NCI-H1694 treated with DMSO at 0.1 percent for 48 hours (cell line): ENCODE results near the gene MEOX2.

Experiments used
- DNase-seq: peaks from one replicate; lab custom pipeline; 2025; lab: John Stamatoyannopoulos, UW

Gene MEOX2

GRCh38 chr7:15681186-15681585 is 5.3 kb downstream of the MEOX2 start:
- DNase-seq: no peak

GRCh38 chr7:15680446-15680845 is 6.0 kb downstream of the MEOX2 start:
- DNase-seq: no peak

DNA sequence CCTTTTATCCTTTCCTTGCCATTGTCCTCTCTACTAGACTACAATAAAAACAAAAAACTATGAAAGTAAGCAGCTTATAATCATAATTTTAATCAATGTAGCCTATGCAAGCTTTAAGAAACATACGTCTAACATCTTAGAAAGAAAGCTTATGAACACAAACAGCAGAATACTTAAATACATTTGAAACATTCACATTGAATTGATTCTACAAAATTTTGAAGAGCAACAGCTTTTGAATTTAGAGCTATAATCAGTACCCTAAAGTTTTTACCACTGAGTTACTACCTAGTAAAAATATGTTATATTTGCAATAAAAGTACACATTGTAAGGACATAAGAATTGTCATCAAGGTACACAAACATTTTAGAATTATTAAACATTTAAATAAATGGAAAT is 7.2 kb downstream of the MEOX2 start:
- DNase-seq: no peak

DNA sequence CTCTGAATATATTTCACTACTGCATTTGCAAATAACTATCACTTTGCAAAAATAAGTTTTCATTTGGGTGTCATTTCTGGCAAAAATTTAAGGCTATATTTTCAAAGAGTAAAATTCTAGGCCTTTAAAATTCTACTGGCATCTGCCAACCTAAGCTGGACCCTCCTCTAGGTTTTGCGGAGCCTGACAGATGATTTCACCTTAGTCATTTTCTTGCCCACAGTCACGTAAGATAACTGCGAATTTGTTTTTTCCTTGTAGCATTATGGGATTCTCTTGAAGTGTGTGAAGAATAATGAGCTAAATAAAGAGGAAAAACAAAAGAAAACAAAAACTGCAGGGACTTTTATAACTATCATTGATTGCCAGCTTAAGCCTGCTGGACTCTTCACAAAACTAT is 7.8 kb downstream of the MEOX2 start:
- DNase-seq: no peak

DNA sequence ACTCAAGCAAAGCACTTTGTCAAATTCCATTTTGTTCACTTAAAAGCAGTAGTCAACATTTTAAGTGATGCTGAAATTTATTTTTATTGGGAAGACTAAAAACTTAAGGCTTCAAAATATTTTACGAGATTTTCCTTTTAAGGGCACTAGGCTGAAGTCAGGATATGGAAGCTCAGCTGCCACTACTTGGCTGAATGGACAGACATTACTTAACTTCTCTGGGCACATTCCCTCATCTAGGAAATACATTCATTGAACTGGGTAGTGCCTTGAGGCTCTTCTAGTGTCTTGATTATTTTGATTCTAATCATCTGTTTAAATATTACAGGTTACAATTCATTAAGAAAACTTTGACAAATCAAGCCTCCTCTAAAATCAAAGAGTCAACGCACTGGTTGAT is 11.1 kb downstream of the MEOX2 start:
- no peak for DNase-seq

GRCh38 chr7:15674586-15674985 is 11.9 kb downstream of the MEOX2 start:
- no peak for DNase-seq

GRCh38 chr7:15669443-15670090 is 16.9 kb downstream of the MEOX2 start:
- DNase-seq: no peak

DNA sequence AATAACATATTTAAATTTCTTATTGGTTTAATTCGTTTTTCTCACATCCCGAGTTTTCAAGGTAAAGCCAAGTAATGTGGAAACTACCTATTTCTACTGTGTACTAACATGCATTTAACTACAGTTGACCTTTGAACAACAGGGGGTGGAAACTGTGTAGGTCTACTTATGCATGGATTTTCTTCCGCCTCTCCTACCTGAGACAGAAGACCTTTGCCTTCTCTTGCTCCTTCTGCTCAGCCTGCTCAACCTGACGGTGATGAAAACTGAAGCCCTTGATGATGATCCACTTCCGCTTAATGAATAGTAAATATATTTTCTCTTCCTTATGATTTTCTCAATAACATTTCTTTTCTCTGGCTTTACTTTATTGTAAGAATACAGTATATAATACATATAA is 18.5 kb downstream of the MEOX2 start:
- DNase-seq: no peak

DNA sequence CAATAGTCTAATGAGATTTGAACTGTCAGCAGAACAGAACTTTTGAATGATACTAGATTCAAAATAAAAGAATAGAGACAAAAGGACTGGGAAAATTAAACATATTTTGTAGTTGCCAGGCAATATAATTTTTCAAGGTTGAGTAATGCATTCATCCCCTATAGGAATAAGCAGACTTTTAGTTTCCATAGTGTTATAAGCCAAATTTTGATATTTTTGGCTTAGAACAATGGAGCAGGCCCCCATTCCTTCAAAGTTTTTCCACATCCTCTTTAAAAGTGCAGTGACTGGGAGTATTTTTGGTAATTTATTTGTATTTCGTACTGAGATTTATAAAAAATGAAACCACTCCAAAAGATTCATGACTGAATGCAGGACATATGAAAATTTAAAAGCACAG is 24.0 kb downstream of the MEOX2 start:
- DNase-seq: no peak

GRCh38 chr7:15658247-15658646 is 28.2 kb downstream of the MEOX2 start:
- no peak for DNase-seq

DNA sequence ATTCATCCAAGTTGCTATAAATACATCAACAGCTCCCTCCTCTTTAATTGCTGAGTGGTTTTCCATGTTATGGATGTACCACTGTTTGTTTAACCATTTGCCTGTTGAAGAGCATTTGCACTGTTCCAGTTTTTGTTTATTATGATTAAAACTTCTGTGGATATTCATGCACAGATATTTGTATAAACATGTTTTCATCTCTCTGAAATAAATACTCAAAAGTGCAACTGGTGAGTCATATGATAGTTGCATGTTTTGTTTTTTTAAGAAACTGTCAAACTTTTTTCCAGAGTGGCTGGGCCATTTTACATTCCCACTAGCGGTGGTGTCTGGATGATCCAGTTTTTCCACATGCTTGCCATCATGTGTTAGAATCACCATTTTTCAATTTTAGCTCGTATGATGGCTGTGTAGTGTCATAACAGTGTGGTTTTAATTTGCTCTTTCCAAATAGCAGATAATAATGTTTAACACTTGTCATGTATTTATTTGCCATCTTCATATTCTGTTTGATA is 33.6 kb downstream of the MEOX2 start:
- DNase-seq: no peak

DNA sequence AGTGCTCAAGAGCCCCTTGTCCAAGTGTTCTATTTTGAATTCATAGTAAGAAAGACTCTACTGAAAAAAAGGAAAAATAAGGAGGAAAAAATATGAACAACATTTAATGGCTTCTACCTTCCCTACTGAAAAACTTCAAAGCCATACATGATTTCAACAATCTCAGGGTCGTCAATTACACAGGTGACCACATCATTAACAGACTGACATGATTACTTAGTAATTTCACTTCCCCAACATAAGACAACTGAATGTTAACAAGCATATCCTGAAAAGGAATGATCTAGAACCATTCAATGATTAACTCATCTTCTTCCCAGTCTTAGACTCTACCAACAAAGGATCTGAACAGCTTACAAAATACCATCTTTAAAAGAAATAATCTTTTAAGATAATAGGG is 34.8 kb downstream of the MEOX2 start:
- no peak for DNase-seq

GRCh38 chr7:15650787-15651186 is 35.7 kb downstream of the MEOX2 start:
- no peak for DNase-seq

GRCh38 chr7:15648461-15648961 is 38.0 kb downstream of the MEOX2 start:
- DNase-seq: no peak

DNA sequence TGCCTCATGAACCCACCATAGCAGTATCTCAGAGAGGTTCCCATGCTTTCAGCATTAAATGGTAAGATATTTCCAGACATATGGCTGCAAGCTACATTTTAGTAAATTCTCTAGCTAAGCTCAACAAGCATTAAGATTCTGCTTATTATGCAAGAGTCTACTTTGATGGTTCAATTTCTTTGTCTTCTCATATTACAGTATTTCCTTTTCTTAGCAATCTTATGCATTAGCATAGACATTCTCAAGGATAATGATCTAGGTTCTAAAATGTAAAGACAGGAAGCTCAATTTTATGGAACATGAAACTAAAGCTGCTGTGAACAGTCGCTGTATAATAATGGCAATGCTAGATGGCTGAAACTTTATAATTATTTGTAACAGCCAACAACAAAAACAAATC is 39.2 kb downstream of the MEOX2 start:
- DNase-seq: no peak

DNA sequence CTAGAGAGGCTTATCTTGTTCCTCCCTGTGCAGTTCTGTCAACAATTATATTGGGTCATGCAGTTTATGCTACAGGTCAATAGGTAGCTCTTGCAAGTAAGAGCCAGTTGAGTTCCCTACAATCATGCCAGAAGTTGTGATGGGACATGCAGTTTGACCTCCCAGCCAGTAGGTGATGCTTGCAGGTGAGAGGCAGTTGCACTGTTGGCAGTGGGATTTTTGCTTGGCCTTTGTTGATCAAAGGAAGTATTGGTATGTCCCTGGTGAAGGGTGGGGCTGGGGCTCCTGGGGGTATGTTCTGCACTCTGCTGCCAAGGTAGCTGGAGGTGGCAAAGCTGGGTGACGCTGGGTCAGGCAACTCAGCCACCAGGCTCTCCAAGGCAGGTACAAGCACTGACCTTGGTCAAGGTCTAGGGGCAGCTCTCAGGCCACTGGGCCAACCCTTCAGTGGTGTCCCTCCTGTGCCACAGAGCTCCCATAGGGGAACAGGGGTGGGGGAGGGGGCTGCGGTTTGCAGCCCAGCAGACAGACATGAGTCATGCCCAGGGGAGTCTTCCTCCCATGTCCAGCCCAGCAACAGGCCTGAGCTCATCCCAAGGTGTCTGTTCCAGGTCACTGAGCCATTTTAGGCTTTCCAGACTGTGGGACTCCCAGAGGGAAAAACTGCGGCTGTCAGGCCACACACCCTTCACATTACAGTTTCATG is 43.3 kb downstream of the MEOX2 start:
- no peak for DNase-seq

DNA sequence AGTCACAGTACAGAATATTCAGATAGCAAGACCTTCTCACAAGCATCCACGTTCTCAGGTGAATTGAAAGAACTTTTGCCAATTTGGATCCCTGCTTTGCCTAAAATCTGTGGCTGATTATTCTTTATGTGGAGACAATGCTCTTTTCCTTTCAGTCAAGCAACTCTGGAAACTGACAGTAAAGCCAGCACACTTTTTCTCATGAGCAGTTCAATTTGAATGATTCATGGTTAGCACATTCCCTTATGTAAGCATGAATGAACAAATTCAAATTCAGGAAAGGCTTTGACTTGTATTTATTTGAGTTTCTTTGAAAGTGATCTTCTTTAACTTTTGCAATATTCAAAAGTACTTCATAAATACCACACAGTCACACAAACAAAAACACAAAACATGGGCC is 57.6 kb downstream of the MEOX2 start:
- no peak for DNase-seq

GRCh38 chr7:15626041-15626440 is 60.4 kb downstream of the MEOX2 start:
- DNase-seq: no peak

DNA sequence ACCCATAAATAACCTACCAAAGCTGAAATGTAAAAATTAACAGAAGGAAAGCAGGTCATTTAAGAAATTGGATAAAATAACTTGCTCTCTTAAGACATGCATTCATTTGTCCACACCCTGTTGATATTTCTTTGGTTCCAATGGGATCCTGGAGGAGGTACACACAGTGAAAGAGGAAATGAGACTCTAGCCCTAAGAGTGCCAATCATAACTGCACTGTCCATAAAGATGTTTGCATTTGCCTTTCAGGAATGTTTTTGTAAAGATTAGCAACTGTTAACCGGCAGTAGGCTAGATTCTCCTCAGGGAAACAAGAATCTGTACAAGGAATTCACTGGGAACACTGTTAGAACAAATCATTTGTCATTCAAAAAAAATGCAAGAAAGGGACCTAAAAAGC is 61.0 kb downstream of the MEOX2 start:
- no peak for DNase-seq

DNA sequence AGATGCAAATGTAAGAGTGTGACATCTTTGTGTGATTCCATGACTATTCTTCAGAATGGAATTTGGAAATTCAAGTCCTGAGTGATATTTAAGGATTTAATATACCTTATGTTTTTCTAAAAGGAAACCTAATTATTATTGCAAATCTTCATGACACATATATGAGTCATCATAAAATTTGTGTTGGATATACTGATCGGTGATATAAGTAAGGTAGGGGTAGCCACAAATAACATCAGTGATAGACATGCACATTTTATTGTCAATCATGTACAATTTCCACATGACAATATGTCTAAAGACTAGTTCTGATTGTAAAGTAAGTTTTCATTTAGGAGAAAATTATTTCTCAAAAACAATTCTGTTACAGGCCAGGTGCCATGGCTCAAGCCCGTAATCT is 65.0 kb downstream of the MEOX2 start:
- no peak for DNase-seq

DNA sequence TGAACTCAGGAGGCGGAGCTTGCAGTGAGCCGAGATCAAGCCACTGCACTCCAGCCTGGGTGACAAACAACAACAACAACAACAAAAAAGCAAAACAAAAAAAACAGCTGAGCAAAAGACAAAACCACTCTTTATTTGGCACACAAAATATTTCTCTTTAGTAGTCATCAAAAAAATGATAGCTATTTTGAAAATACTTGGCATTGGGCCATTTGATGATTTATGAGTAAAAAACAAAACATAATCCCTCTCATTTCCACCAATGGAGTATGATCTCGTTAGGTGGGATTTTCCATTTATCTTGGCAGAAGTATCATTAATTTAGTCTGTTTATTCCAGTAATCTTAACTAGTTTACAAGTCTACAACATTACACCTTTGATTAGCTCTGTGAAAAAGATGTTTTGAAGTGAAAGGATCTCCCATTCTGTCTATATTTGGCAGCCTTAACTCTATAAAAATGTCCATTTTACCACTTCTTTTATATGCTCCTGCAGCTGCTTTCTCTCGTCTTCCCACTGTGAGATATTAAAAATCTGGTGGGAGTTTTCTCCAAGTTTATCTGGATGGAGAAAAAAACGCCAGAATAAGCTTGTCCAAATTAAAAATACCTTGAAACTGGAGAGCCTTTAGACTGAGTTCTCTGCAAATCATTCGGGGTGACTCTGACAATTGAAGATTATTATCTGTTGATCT is 65.8 kb downstream of the MEOX2 start:
- no peak for DNase-seq

- DNase-seq: no peak
Observed at GRCh38 chr7:15618275-15618674, 68.2 kb downstream of the MEOX2 start.

DNA sequence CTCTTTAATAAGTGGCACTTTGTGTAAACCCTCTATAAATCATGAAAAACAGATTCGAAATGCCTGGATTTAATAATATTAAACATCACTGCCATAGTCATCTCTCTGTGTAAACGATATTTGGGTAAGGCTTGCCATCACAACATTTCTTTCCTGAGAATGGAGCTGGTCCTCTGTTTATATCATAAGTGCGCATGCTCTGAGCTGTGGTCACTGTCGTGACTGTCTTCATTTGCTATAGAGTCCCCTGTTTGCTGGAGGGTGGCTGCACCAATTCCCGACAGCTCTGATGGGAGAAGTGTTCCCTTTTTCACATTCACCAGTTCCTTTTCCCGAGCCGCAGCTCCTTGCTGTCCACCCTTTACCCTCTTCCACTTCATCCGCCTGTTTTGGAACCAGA is 74.3 kb downstream of the MEOX2 start:
- no peak for DNase-seq
